Measurements from ENCODE around the gene FBXW11. TPM values are rescaled to one million over a fixed set of nuclear protein-coding genes. Genes with fewer than 3 reads are reported as not detected.
"Not testable (repeated sequence)": the region's sequence is repeated elsewhere in the genome, so short reads cannot be mapped to it uniquely, and the experiment has no call there.

The FBXW11 gene
- polyA plus RNA-seq, 12 donors: 35.7 to 42.9 (median 39.0) TPM; not detected in 1

DNA sequence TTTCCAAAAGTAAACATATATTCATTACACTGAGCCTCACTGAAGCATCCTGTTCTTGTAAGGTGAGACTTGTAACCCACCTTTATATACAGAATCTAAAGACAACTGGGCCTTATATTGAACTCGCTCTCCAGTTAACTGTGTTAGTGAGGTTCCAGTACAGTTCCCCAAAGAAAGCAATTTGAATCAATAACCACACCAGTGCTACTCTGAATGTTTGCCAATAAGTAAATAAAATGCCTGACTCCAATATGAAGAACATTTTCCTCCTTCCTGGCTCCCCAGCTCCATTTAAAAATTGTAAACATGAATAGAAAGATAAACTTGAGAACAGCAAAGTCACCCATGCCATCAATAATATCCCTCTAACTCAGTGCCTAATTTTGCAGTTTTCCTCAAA, 50.1 kb downstream of the FBXW11 start:
- DNase-seq: no peak

DNA sequence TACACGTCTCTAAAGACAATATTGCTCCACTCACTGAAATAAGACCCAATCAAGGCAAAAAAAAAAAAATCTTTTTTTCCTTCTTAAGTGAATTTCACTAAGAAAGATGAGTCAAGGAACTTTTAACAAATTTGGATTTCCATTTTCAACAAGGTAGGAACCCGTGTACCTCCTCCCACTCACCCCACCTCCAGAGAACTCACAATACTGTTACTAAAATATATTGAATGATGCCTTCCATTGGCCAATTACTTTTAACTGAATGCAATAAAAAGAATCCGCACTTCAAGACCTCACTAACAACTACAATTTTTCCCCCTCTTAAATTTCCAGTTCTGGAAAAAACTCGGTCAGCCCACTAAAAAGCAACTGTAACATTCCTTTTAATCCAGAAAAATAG, 50.7 kb downstream of the FBXW11 start:
- DNase-seq: no peak

DNA sequence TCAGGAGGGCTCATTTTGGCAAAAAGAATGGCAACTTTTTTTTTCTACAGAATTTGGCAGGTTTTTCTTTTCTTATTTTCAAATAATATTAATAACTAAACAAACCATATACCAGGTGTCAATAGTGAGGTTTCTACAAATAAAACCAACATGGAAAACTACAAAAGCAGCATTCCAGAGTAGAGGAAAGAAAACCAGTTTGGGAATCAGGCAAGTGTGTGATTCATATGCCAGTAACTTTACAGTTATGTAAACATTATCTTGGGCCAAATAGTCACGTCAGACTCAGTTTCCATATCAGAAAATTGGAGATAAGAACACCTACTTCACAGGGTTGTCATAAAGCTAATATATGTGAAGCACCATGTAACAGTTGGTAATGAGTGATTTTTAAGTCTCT, 51.7 kb downstream of the FBXW11 start:
- DNase-seq: no peak

DNA sequence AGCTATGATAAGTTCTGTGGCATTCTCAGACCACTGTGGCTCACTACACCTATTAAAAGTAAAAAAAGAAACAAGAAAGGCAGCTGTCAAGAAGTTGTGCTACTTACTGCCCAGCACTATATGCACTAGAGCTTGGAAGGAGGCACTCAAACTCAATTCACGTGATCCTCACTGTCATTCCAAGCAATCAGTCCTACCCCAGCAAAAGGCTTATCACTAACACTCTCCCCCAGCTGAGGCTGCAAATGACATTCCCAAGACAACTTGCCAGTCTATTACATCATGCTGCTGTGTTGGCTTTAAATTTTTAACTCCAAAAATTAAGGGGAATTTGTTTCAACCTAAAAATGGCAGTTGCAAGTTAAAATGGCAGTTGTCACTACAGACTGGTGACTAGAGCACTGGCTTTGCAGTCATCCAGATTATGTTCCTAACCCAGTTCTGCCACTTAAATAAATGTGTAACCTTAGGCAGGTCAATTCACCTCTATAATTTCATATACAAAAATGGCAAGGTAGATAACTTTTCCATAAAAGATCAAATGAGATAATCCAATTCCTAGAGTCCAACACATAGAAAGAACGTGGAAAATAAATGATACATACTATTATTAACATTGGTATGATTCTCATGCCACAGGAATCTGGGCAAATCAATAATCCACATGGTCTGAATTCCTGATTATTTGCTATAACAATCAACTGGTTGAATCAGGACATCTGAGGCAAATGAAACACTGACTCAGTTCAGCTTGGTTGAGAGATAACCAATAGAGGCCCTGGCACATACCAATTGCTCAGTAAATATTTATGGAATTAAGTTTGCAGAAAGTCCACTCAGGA, 52.4 kb downstream of the FBXW11 start:
- DNase-seq: no peak

- DNase-seq: no peak
Observed at GRCh38 chr5:171952021-171952420, 54.4 kb downstream of the FBXW11 start.

DNA sequence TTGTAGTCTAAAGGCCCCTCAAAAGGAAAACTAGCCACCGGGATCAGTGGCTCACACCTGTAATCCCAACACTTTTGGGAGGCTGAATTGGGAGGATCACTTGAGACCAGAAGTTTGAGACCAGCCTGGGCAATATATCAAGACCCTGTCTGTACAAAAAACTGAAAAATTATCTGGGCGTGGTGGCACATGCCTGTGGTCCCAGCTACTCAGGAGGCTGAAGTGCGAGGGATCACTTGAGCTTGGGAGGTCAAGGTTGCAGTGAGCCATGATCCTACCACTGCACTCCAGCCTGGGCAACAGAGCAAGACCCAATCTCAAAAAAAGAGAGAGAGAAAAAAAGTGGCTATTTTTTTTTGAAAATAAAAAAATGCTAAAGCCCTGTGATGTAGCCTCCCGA, 55.2 kb downstream of the FBXW11 start:
- no peak for DNase-seq

- DNase-seq: no peak
Observed at GRCh38 chr5:171946000-171946781, 60.2 kb downstream of the FBXW11 start.

DNA sequence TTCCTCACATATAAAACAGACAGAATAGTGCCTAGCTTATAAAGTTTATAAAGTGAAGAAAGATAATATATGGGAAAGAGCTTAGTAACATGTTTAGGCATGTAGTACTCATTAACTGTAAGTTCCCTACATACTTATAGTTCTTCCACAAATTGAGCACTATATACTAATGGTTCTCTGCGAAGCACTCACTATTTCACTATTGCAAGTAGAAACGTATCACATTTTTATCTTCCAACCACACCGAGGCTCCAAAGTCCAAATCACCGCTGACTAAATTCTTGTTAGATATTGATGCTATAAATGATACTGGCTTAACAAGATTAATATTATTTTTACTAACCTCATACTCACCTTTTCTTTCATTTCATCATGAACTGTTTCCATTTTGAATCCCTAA, 61.0 kb downstream of the FBXW11 start:
- DNase-seq: no peak

GRCh38 chr5:171945066-171945465, 61.4 kb downstream of the FBXW11 start:
- DNase-seq: no peak

- not testable (repeated sequence) for DNase-seq
Observed at GRCh38 chr5:171942112-171942516, 64.3 kb downstream of the FBXW11 start.

GRCh38 chr5:171941675-171942074, 64.8 kb downstream of the FBXW11 start:
- DNase-seq: not testable (repeated sequence)

DNA sequence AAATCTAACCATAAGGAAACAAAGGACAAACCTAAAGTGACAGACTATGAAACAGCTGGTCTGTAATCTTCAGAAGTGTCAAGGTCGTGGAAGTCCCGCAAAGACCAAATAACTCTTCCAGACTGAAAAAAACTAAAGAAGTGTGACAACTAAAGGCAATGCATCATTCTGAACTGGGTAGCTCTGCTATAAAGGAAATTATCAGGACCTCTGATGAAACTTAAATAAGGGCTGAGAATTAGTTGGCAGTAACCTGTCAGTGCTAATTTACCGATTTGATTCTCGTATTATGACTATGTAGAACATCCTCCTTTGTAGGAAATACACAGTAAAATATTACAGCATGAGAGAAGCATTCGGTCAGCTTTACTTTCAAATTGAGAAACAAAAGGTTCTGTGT, 65.2 kb downstream of the FBXW11 start:
- not testable (repeated sequence) for DNase-seq

- DNase-seq: no peak
Observed at GRCh38 chr5:171939951-171940350, 66.5 kb downstream of the FBXW11 start.

DNA sequence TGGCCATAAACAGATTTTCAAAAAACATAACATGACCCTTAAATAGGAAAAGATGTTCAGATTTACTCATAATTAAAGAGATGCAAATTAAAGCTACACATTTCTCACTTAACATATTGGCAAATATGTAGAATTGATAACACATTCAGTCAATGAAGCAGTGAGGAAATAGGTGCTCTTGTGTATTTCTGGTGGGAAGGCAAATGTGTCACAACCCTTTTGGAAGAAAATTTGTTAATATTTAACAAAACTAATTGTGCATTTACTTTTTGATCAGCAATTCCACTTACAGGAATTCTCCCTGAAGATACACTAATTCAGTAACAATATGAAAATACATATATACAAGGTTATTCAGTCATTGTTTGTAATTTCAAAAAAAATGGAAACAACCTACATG, 68.1 kb downstream of the FBXW11 start:
- no peak for DNase-seq

DNA sequence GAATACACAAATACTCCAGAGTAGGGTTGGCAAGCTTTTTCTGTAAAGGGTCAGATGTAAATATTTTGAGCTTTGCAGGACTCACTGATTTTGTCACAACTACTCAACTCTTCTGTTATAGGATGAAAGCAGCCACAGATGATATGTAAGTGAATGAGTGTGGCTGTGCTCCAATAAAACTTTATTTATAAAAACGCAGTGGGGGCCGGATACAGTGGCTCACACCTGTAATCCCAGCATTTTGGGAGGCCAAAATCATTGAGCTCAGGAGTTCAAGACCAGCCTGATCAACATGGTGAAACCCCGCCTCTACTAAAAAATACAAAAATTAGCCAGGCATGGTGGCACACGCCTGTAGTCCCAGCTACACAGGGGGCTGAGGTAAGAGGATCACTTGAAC, 69.1 kb downstream of the FBXW11 start:
- no peak for DNase-seq

- no peak for DNase-seq
Observed at GRCh38 chr5:171934586-171934985, 71.9 kb downstream of the FBXW11 start.

GRCh38 chr5:171931163-171931562, 75.3 kb downstream of the FBXW11 start:
- no peak for DNase-seq

- no peak for DNase-seq
Observed at GRCh38 chr5:171927345-171927941, 79.0 kb downstream of the FBXW11 start.

GRCh38 chr5:171926311-171926710, 80.1 kb downstream of the FBXW11 start:
- no peak for DNase-seq

- no peak for DNase-seq
Observed at GRCh38 chr5:171924493-171925122, 81.8 kb downstream of the FBXW11 start.

- DNase-seq: no peak
Observed at GRCh38 chr5:171920765-171921391, 85.6 kb downstream of the FBXW11 start.

GRCh38 chr5:171915700-171916099, 90.7 kb downstream of the FBXW11 start:
- DNase-seq: not testable (repeated sequence)

Data from muscle of arm (tissue), 12 donors.